NCI-H524 treated with DMSO at 0.1 percent for 48 hours (cell line): Measurements from ENCODE around the gene MYBPH.

Source experiments
- DNase-seq: peaks from one replicate; lab custom pipeline; 2025; lab: John Stamatoyannopoulos, UW

Gene MYBPH, protein sequence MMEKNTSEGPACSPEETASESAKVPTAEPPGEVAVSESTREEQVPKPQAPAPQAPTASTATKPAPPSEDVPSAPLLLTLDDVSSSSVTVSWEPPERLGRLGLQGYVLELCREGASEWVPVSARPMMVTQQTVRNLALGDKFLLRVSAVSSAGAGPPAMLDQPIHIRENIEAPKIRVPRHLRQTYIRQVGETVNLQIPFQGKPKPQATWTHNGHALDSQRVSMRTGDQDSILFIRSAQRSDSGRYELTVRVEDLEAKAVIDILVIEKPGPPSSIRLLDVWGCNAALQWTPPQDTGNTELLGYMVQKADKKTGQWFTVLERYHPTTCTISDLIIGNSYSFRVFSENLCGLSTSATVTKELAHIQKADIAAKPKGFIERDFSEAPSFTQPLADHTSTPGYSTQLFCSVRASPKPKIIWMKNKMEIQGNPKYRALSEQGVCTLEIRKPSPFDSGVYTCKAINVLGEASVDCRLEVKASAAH

DNA sequence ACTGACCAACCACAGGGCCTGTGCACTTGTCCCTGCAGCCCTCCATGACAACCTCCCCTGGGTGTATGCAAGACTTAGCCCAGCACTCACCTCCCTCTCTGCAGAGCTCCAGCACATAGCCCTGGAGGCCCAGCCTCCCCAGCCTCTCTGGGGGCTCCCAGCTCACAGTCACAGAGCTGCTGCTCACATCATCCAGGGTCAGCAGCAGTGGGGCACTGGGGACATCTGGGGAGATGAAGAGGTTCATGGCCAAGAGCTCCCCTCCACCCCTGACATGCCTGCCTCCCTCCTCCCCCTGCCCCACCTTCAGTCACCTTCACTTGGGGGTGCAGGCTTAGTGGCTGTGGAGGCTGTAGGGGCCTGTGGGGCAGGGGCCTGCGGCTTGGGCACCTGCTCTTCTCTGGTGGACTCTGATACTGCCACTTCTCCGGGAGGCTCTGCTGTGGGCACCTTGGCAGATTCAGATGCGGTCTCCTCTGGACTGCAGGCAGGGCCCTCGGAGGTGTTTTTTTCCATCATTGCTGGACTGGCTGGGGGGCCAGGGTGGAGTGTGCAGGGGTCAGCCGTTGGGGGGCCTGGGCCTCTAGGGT is at the start of gene MYBPH:
TSS of gene MYBPH (minus strand) at position 590 of the 590 bp plus-strand sequence. CDS start at position 519, 71 bp downstream.
- no peak for DNase-seq

DNA sequence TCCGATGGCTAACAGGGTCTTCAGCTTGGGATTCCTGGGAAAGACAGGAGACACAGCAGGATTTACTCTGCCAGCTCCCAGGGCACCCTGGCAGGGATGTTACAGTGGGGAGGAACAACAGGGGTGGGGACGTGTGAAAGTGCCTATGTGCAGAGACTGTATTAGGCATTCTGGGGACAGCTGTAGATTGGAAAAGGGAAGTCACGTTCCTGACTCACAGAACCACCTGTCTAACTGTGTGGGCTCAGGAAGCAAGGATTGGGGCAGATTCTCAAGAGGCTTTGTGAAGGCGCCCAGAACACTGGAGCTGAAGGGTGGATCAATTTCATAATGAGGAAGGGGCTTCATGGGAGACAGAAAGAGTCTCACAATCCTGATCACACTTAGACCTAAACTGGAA is 49.4 kb upstream of the MYBPH start:
- DNase-seq = no peak

DNA sequence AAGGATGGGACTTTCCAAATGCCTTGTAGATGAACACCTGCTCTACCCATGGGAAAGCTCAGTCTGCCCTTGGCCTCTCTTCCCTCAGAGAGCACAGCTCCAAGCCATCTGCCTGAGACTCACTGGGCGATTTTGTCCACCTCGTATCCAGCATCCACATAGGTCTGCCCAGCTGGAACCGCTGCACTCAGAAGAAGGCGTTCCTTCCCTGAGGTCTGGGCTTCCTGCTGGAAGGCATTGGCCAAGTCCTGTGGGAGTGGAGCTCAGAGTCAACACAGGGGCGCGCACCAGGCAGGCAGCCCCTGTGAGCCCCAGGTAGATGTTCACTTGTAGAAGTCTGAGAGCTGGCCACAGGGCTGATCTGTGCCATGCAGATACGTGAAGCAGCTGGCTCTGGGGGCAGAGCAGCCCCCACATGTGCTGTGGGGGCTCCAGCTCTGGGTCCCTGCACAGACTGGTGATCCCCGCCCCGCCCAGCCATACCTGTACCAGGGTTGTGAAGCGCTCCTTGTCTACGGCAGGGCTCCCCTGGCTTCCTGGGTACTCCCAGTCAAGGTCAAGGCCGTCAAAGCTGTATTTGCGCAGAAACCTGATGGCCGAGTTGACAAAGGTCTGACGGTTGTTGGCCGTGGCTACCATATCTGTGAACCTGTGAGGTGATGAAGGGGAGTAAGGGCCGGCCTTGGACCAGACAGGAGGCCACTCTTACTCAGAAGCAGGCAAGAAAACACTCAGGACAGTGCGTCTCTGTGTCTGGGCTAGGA is 47.6 kb upstream of the MYBPH start:
- no peak for DNase-seq

DNA sequence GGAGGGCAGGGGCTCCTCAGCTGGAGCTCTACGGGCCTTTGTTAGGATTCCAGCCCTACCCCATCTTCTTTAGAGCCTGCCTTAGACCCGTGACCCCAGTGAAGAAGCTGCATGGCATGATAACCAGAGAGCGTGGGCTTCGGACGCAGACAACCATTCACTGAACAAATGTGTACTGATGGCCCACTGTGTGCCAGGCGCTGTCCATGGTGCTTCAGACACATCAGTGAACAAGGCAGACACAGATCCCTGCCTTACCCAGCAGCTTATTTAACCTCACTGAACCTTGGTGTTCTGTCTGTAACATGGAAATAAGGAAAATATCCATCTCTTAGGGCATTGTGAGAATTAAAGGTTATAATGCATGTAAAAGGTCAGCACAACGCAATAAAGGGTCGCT is 44.3 kb upstream of the MYBPH start:
- DNase-seq = no peak

DNA sequence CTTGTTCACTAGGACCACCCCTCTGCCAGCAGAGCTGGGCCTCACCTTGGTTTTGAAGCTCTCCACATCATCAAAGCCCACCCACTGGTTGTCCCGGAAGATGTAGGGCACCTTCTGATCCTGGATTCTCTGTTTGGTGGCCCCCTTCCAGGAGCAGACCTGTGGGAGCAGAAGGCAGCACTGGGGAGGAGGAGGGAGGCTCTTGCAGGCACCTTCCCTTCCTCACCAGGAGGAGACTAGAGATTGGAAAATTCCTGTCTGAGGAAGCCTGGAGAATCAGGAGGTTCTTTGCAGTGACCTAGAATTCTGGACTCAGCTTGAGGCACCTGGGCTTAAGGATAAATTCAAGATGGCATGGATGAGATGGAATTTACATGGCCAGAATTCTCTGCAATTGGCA is 43.5 kb upstream of the MYBPH start:
- no peak for DNase-seq

DNA sequence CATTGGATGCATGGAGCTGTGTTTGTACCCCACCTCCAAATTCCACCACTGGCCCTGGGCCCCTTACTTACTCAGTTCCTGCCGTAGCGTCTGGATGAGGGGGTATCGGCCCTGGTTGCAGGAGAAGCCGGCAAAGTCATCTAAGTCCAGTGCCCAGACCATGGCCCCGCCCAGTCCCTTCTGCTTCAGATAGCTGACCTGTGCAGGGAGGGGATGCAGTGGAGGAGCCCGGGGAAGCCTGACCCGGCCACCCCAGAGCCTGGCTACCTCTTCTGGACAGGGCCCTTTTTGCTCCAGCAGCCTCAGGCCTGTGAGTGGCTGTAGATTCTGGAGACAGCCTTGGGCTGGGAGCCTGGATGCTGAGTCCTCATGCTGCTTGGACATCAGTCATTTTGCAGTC is 42.0 kb upstream of the MYBPH start:
- no peak for DNase-seq

DNA sequence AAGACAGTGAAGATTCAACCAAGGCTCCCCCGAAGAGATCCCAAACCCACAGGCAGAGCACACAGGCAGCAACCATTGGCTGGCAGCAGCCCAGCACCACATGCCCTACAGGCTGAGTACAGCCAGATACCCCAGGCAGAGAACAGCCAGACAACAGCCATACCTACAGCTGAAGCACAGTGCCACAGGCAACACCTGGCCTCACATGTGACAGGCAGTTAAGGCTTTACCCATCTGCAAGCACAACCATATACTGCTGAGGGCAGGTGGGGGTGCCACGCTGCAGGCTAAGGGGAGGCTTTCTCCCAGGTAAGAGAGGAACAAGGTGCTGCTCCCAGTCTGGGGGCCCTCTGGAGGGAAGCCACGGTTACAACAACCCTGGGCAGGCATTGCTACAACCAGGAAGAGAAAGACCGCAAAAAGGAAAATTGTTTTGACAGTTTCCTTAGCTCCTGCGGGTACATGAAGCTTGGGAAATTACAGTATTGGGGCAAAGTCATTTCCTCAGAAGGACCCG is 41.6 kb upstream of the MYBPH start:
- DNase-seq = no peak

DNA sequence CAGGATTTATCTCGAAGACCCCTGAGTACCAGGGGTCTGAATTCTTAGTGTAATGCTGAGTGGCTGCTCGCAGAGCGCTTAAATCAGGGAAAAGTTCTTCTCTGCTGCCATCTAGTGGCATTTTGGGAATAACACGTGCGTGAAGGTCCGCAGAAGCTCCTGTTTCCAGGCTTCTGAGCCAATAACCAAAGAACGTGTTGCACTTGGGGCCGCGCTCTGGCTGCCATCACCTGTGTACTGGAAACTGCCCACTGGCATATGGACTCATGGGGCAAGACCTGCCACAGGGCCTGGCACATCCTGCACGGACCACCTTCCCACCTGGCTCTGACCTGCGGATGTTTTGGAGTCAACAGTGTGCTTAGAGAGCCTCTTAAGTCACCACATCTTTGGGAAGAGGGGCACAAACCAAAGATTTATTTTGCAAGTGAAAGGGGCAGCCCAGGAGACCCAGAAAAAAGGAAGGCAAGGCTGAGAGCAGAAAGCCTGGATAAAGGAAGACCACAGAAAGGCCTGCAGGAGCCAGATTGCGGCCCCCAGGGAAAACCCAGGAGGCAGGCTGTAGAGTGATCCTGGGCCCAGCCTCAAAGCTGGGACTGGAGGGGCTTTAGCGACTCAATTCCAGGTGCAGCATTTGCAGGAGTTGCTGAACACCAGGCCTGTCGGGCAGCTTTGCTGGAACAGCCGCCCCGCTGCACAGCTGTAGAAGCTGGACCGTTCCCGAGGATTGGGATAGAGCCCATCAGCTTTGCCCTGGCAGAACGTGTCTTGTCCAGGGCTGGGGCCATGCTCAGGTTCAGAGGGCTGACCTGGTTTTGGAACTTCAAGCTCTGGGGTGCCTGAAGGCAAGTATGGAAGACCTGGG is 40.9 kb upstream of the MYBPH start:
- DNase-seq = no peak

DNA sequence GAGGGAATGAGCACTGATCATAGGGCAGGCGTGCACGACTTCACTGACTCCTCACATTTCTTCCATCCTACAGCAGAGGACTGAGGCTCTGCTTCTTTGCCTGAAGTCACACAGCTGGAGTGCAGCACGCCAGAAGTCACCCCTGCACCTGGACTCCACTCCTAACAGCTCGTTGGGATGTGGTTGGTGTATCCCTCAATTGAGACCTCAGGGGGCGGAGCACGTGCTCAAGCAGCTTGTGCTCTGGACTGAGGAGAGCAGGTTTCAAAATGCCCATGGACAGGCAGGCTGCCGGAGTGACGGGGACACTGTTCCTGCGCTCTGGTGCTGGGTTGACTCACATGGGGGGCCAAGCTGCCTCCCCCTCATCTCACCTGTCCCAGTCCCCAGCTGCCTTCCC is 39.9 kb upstream of the MYBPH start:
- no peak for DNase-seq

DNA sequence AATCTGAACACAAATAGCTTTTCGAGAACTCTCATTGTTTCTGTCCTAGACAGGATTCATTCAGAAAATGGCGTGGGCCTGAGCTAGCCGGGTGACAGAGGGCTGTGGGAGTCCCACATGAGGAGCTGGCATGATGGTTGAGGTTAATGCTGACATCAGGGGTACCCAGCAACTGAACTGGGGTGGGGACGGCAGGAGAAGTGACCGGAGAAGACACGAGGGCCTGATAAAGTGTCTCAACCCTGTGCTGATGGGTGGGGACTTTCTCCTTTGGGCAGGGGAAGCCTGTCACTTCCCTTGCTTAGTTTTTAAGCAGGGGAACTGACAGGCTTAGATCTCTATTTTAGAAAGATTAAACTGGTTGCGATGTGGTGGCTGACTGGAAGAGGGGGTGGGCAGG is 39.2 kb upstream of the MYBPH start:
- no peak for DNase-seq

DNA sequence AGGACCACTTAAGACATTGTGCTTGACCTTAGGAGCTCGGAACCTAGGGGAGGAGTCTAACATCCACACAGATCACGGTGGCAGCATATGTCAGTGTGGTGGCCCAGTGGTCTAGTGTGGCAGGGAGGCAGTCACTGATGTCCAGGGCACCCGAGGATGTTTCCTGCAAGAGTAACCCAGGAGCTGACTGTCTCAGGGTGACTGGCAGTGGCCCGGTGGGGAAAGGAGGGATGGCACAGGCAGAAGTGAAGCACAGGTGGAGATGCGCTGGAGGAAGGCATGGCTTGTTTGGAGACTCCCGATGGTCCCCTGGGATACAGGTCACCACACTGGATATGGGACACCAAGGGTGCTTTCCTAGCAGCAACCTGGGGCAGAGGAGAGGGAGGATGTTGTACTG is 37.5 kb upstream of the MYBPH start:
- DNase-seq = no peak

DNA sequence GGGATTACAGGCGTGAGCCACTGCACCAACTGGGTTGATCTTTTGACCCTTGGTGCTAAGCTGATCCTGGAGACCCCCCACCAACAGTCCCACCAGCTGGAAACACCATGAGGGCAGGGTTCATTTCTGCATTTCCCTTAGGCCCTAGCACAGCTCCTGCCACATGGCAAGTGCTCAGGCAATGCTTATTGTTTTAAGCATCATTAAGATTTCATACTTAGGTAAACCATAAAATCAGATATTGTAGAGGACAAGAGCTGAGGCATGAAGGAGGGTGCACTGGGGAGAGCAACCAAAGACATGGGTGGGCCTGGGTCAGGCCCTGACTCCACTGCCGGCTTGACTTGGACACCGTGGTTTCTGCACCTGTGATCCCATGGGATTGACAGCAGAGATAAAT is 36.2 kb upstream of the MYBPH start:
- DNase-seq = no peak

DNA sequence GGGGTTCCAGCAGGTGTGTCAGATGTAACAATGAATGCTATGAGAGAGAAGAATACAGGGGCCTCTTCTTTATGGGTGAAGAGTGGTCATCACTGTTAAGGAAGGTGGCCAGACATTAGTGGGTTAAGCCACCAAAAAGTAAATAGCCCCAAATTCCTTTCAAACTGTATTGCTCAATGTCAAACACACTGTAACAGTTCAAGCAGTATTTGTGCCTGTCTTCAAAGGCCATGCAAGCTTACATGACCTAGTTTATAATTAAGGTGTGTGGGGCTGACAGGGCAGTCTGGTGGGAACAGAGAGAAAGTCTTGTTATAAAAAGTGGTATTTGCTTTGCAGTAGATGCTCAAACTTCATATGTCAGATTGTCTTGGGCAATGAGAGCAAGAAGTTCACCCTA is 35.4 kb upstream of the MYBPH start:
- DNase-seq = no peak

DNA sequence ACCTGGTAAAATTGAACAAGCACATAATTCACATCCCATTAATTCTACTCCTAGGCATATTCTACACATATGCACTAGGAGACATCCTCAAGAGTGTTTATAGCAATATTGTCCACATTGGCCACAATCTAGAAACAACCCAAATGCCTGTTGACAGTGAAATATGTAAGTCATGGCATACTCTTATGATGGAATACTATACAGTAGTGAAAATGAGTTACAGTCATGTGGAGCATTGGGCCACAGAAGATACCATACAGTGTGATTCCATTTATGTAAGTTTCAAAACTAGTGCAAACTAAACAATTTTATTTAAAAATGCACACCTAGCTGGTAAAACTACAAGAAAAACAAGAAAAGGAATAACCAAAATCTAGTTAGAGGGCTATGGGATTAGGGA is 34.7 kb upstream of the MYBPH start:
- DNase-seq = no peak

DNA sequence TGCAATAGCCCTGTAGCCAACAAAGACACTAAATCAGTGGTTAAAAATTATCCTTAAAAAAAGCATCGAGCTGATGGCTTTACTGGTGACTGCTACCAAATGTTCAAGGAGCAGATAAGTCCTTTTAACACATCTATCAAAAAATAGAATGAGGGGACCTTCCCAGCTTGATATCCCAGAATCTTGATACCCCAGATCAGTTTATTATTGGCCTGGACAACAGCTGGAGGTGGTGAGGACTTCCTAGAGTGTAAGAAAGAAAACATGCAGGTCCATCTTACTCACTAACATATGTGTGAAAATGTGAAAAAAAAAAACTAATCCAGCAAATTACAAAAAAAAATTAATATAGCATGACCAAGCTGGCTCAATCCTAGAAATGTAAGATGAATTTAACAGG is 32.6 kb upstream of the MYBPH start:
- DNase-seq = no peak

DNA sequence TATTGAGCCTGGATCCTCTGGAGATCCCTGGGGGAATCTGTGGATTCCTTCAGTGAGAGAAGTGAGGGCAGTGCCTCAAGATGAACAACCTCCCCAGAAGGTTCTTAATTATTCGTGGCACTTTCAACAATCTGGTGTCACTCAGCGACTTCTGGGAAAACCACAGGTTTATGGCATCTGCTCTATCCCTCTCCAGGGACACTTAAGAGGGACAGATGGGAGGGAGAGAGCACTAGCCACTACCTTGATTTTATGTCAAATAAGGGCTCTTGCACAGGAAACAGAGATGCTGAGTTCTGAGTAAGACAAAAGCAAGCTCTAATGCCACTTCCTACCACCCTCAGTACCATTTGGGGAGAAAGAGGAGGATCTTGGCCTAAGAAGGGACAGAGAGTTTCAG is 32.1 kb upstream of the MYBPH start:
- peak; percentile 94 for DNase-seq

DNA sequence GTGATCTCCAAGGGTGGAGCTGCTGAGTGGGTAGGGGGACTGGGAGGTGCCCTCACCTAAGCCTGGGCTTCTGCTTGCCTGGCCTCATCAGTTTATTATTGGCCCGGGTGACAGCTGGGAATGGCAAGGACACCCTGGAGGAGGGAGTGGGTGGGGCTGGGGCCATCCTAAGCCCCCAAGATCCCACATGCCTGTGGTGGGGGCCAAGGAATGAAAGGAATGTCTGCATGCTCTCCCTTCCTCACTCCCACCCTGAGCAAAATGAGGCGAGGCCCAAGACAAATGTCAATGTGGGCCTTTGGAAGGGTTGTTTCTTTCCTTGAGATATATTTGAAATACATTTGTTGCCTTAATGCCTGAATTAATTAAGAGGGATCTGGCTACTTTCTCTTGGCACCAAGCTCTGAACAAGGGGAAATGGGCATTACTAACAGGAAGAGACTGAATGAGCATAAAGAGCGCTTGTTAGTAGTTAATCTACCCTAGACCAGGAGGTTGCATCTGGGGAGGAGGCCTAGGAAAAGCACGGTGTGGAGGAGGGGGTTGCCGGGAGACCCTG is 30.6 kb upstream of the MYBPH start:
- DNase-seq = no peak

DNA sequence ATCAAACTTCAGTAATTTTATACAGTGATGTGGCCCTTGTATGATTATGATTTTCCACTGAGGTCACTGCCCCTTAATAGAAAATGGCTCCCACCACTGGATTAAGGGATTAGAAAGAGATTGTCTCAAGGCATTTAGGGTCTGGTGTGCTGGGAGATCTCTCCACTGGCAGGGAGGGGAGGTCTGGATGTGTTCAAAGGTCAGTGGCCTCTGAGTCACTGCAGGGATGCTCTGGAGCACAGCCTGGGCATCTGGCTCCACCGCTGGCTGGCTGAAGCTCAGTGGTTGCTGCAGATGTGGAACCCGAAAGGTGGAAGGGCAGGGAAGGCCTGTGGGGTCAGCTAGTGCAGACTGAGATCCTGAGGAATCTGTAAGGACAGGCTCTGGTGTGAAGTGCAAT is 29.1 kb upstream of the MYBPH start:
- DNase-seq = no peak

DNA sequence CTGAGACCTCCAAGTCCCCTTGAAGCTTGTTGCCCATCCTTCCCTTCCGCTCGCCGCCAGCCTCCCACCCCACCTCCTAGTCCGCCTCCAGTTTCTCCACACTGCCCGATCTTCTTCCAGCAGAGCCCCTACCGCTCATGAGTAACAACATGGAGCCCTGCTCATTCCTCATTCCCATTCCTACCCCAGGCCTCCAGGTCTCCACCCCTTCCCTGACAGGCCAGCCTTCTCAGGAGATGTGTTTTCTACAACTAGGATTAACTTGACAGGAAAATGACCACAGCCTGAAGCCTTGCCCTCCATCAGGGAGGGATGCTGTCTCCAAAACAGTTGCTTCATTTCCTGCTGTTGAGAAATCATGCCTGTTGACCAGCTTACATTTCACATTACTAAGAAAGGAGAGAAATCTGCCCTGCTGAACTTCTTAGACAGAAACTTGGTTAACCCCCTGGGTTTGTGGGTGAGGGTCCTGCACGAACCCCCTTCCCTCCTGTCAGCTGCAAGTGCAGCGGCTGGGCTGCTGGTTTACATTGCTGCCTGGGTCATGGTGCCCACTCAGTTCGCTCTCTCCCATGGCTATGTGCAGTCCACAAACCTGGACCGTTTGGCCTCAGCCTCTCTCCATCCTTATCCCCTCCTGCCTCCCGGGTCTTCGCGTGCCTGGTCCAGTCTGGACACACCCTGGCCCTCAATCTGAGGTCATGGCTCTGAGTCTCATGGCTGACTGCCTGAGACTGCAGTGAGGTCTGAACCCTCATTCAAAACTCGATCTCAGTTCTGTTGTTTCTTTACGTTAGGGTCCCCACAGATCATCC is 27.0 kb upstream of the MYBPH start:
- no peak for DNase-seq

DNA sequence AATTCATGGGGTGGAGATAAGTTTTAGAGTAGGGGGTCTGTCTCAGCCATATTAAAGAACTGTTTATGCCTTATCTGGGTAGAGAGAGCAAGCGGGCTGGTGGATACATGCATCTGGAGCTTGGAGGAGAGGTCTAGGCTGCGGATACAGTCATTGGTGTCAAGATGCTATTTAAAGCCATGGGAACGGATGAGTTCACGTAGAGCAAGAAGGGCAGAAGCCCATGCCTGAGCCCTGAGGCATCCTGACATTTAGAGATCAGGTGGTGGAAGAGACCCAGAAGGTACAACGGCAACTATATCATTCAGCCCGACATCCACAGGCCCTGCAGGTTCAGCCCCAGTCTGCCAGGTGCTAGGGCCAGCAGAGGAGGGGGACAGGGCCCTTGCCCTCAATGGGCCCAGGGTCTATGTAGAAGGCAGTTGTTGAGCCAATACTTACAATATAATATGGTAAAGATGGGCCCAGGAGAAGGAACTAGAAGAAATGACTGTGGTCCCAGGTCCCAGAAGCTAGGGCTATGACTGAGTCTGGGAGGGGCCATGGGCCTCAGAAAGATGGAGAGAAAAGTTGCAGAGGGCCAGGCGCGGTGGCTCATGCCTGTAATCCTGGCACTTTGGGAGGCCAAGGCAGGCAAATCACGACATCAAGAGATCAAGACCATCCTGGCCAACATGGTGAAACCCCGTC is 26.0 kb upstream of the MYBPH start:
- DNase-seq = no peak
